ENCODE data around the gene DLL3.

DNA sequence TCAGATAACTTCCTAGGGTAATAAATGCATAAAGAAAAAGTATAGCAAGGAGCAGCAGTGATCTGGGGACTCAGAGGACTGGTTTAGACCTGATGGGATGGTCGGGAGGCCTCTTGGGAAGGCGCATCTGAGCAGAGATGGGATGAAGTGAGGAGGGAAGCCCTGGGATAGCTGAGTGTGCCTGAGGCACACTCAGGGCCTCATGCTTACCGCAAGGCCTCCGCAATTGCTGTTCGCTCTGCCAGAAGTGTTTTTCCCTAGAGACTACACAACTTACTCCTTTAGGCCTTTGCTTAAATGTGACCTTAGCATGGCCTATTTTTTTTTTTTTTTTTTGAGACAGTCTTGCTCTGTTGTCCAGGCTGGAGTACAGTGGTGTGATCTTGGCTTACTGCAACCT lies 4.1 kb upstream of the DLL3 start:
- TF ChIP-seq, protein P1, sequence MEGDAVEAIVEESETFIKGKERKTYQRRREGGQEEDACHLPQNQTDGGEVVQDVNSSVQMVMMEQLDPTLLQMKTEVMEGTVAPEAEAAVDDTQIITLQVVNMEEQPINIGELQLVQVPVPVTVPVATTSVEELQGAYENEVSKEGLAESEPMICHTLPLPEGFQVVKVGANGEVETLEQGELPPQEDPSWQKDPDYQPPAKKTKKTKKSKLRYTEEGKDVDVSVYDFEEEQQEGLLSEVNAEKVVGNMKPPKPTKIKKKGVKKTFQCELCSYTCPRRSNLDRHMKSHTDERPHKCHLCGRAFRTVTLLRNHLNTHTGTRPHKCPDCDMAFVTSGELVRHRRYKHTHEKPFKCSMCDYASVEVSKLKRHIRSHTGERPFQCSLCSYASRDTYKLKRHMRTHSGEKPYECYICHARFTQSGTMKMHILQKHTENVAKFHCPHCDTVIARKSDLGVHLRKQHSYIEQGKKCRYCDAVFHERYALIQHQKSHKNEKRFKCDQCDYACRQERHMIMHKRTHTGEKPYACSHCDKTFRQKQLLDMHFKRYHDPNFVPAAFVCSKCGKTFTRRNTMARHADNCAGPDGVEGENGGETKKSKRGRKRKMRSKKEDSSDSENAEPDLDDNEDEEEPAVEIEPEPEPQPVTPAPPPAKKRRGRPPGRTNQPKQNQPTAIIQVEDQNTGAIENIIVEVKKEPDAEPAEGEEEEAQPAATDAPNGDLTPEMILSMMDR (IDR thresholded peaks at IDR 0.05): no peak
- TF ChIP-seq POLR2A (IDR thresholded peaks at IDR 0.05): no peak
- TF ChIP-seq POLR2AphosphoS5 (IDR thresholded peaks at IDR 0.05; ENCODE audit: insufficient read depth in 1 of 2, low read depth in 1 of 2): no peak
